SJSA1 (cell line): ENCODE results near the gene IL17B. TPM values are rescaled to one million over a fixed set of nuclear protein-coding genes. Genes with fewer than 3 reads are reported as not detected.

Source experiments
- DNase-seq, 2 experiments: peaks; one replicate each; pipeline ENCODE4 v3.0.0-alpha.2; 2015 to 2020; ENCODE audit warnings: low spot score in 2 of 2, low read depth in 1 of 2
- H3K27ac ChIP-seq: fragments of 250-450 bp; sonication (Bioruptor Pico); 2 replicates; pipeline ENCODE4 v1.5.1; 2020; ENCODE audit warnings: mild to moderate bottlenecking, moderate library complexity
- H3K27me3 ChIP-seq: fragments of 250-450 bp; sonication (Bioruptor Pico); replicated peaks from 2 replicates; pipeline ENCODE4 v1.5.1; 2020; ENCODE audit warnings: mild to moderate bottlenecking, moderate library complexity
- H3K36me3 ChIP-seq: fragments of 250-450 bp; sonication (Bioruptor Pico); 2 replicates; pipeline ENCODE4 v1.5.1; 2020; ENCODE audit warnings: mild to moderate bottlenecking
- H3K4me1 ChIP-seq: fragments of 250-450 bp; sonication (Bioruptor Pico); replicated peaks from 2 replicates; pipeline ENCODE4 v1.6.1; 2021; ENCODE audit warnings: mild to moderate bottlenecking
- H3K4me3 ChIP-seq: fragments of 250-450 bp; sonication (Bioruptor Pico); 2 replicates; pipeline ENCODE4 v1.5.1; 2020; ENCODE audit warnings: mild to moderate bottlenecking
- H3K9me3 ChIP-seq: fragments of 250-450 bp; sonication (Bioruptor Pico); replicated peaks from 2 replicates; pipeline ENCODE4 v1.5.1; 2020; ENCODE audit warnings: mild to moderate bottlenecking
- total RNA-seq: library from RNA; depleted of rRNA; stranded (reverse); fragments of >200 nt; shearing (Covaris generic); gene quantifications from 2 replicates; pipeline ENCODE4 v1.2.3, GENCODE V29; 2014; rRNA removed

The IL17B gene
- total RNA-seq, 1 experiment from 2014 or later, result 1.00 TPM

DNA sequence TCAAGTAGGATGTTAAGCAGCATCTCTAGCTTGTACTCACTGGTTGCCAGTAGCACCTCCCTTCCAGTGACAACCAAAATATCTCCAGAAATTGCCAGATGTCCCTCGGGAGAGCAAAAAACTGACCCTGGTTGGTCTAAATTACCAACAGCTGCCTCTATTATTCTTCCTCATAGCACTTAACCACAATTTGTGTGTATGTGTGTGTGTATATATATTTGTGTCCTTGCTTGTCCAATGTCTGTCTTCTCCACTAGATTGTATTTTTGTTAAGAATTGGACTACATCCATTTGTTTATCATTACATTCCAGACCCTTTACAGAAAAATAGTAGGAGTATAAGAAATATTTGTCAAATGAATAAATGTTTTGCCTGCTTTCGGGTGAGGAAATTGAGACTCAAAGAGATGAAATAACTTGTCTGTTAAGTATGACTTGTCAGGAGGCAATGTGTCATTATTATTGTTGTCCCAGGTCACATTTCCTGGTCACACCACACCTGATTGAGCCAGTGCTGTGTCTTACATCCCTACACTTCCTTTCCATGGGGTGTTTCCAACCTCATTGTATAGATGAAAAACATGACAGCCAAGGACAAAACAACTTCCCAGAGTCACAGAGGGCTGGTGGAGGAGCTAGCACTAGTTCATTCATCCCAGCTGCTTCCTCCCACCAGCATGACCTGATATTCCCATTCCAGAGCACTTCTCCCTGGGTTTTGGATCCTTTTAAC, 45.2 kb downstream of the IL17B start:
- H3K27me3 ChIP-seq, result no peaks in the 10 kb centered on the region
- no peaks in the 10 kb centered on the region for H3K9me3 ChIP-seq
- peak overlapping the region; percentile 71 for H3K27ac ChIP-seq
- H3K36me3 ChIP-seq, result peaks cover 29% of the 10 kb centered on the region
- H3K4me1 ChIP-seq, result peaks cover 29% of the 10 kb centered on the region
- DNase-seq, result peak; percentile 61 to 92
- H3K4me3 ChIP-seq, result no peak overlapping the region

DNA sequence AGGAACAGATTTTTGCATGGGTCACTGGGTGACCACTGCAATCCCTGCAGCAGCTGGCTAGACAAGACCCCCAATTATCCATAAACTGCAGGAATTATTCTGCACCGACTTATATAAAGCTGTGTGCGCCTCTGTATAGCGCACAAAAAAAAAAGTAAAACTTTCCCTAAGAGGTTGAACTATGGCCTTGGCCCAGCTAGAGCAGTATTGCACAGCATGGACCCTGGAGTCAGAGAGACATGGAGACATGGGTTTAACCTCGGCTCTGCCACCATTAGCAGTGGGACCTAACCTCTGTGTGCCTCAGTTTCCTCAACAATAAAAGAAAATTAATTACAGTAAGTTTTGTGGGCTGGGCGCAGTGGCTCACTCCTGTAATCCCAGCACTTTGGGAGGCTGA, 50.9 kb downstream of the IL17B start:
- no peak overlapping the region for H3K27ac ChIP-seq
- H3K9me3 ChIP-seq, result no peaks in the 10 kb centered on the region
- DNase-seq, result no peak
- H3K4me1 ChIP-seq, result peaks cover 23% of the 10 kb centered on the region
- no peak overlapping the region for H3K4me3 ChIP-seq
- H3K36me3 ChIP-seq, result peaks cover 20% of the 10 kb centered on the region
- no peaks in the 10 kb centered on the region for H3K27me3 ChIP-seq

DNA sequence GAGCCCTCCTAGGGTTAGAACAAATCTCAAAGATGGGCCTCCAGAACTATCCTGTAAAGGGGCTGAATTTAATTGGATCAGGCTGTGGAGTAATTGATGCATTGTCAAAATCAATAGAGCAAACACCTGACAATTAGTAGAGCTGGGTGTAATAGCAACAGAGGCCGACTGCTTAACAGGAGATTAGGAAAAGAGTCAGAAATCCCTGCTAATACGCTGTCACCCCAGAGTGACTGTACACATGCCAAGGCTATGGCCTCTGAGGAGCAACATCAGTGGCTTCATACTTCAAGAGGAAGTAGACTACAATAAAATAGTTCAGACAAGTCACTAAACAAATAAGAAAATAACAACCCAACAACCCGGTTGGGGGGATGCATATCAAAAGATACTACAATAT, 52.5 kb downstream of the IL17B start:
- no peak for DNase-seq
- H3K36me3 ChIP-seq, result peaks cover 18% of the 10 kb centered on the region
- no peak overlapping the region for H3K4me3 ChIP-seq
- peaks cover 18% of the 10 kb centered on the region for H3K4me1 ChIP-seq
- no peaks in the 10 kb centered on the region for H3K9me3 ChIP-seq
- no peaks in the 10 kb centered on the region for H3K27me3 ChIP-seq
- H3K27ac ChIP-seq, result no peak overlapping the region

DNA sequence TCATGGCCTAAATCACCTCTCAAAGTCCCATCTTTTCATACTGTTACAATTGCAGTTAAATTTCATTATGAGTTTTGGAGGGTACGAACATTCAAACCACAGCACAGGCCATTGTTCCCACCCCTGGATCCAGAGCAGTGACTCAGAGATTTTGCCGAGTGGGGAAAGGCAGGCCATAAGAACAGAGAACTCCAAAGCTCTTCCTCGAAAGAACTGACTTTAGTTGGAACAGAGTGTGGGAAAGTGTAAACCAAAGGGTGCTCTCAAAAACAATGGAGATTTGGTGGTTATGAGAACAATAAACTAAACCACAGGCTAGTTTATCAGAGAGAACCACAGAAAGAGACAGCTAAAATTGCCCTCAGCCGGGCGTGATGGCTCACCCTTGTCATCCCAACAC, 53.2 kb downstream of the IL17B start:
- H3K4me3 ChIP-seq, result no peak overlapping the region
- H3K27ac ChIP-seq, result peak overlapping the region; percentile 74
- no peaks in the 10 kb centered on the region for H3K27me3 ChIP-seq
- DNase-seq, result peak; percentile 75 to 93
- no peaks in the 10 kb centered on the region for H3K9me3 ChIP-seq
- peaks cover 23% of the 10 kb centered on the region for H3K4me1 ChIP-seq
- peaks cover 18% of the 10 kb centered on the region for H3K36me3 ChIP-seq

DNA sequence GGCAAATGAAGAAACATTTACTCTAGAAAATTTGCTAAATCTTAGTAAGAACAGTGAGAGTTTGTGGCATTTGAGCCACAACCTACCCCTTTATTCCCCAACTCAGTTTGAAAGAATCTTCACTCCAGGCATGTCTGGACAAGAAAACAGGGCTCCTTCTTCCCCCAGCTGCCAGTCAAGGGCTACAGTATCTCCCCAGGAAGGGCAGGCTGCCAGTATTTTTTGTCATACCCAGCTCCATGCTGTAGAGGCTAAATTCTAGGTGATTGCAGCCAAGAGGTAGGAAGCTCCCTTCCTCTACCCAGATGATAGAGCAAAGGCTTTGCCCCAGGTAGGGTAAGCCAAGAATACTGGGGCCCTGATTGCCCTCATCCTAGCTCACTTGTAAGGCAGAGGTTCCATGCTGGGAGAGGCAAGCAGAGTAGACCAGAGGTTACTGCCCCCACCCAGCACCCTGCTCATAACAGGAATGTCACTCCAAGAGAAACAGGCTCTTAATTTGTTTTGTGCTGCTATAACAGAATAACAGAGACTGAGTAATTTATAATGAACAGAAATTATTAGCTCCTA, 53.8 kb downstream of the IL17B start:
- Histone ChIP-seq H3K36me3 (peaks cover 22% of the 10 kb centered on the region), H3K4me1 (peaks cover 30% of the 10 kb centered on the region), H3K27ac (peak overlapping the region; percentile 74), H3K4me3 (no peak overlapping the region), H3K27me3 (no peaks in the 10 kb centered on the region), H3K9me3 (no peaks in the 10 kb centered on the region)
- DNase-seq, result peak in 1 of 2 experiments; percentile 23

DNA sequence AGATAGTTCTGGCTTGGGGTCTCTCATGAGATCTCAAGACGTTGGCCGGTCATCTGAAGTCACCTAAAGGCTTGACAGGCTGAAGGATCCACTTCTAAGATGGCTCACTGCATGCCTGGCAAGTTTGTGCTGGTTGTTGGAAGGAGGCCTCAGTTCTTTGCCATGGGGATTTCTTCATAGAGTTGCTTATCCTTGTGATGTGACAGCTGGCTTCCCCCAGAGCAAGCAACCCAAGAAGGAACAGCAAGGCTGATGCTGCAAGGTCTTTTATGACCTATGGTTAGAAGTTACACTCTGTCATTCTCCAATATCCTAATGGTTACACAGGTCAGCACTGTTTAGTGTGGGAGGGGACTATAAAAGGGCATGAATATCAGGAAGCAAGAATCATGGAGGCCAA, 54.5 kb downstream of the IL17B start:
- H3K4me3 ChIP-seq, result no peak overlapping the region
- no peak for DNase-seq
- peak overlapping the region; percentile 74 for H3K27ac ChIP-seq
- H3K27me3 ChIP-seq, result no peaks in the 10 kb centered on the region
- H3K4me1 ChIP-seq, result peaks cover 31% of the 10 kb centered on the region
- no peaks in the 10 kb centered on the region for H3K9me3 ChIP-seq
- peaks cover 28% of the 10 kb centered on the region for H3K36me3 ChIP-seq

Other genes starting within 250 kb of the IL17B start
- 24.1 and 32.8 TPM in 2 replicates for gene ABLIM3, start 237.8 kb downstream of the IL17B start, total RNA-seq
- gene AFAP1L1, start 107.4 kb downstream of the IL17B start, total RNA-seq, result 26.6 and 33.2 TPM in 2 replicates
- gene GRPEL2, start 33.8 kb downstream of the IL17B start, total RNA-seq, result 29.6 and 35.0 TPM in 2 replicates
- 23.7 and 26.4 TPM in 2 replicates for gene PCYOX1L, start 21.2 kb downstream of the IL17B start, total RNA-seq
- gene CSNK1A1, start 172.1 kb upstream of the IL17B start, total RNA-seq, result 311 and 438 TPM in 2 replicates
- 0.25 and 0.32 TPM in 2 replicates for gene ARHGEF37, start 202.2 kb upstream of the IL17B start, total RNA-seq